NCI-H128 (cell line): ENCODE measurements around the gene C1QL4.
"Not testable (repeated sequence)": the region's sequence is repeated elsewhere in the genome, so short reads cannot be mapped to it uniquely, and the experiment has no call there.

Experiments
- DNase-seq: peaks from one replicate; lab custom pipeline; 2025; ENCODE audit not compliant: unreplicated experiment; lab: John Stamatoyannopoulos, UW

Gene C1QL4

DNA sequence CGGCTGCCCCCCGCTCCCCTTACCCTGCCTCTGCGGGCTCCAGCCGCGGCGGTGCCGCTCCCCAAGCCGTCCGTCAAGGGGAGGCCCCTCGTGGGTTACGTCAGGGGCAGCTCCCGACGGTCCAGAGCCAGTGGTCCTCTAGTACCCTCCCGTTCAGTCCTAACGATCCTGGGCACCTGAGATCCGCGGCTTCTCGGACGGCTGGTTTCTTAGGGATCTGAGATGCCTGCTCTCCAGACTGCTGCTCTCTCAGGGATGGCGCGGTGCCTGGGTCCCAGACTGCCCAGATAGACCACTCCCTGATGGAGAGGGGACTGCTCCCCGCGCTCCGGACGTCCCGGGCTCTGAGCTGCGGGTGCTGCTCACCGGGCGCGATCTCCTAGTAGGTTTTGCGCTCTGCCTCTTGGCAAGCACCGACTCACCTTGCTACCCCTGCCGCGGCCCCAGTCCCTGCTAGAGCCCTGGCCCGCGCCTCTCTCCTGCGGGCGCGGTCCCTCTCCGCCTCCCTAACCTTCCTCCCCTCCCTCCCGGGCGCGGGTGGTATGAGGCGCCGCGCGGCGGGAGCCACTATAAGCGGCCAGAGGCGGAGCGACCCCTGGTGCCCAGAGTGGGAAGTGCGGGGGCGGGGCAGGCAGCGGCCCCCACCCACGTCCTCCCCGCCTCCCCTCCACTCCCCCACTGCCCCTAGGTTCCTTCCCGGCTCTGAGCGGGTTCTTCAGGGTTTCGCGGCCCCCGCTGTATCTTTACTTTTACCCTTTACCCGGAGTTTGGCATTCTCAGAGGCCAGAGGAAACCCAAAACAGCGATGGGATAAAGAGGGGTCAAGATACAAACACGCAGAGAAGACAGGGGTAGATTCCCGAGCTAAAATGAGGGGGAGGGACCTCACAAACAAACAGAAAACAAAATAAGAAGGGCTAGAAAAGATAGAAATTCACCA lies at the start of gene C1QL4:
C1QL4 (minus strand) TSS at position 544 of the 940 bp plus-strand sequence. CDS start 711 bp downstream, outside the sequence.
- DNase-seq, result peak; percentile 67

- DNase-seq, result not testable (repeated sequence)
Measured at GRCh38 chr12:49380184-49380583, 43.2 kb upstream of the C1QL4 start.

- DNase-seq, result no peak
Measured at GRCh38 chr12:49377386-49377785, 40.4 kb upstream of the C1QL4 start.

- DNase-seq, result no peak
Measured at GRCh38 chr12:49375406-49375805, 38.4 kb upstream of the C1QL4 start.

- no peak for DNase-seq
Measured at GRCh38 chr12:49370539-49370938, 33.6 kb upstream of the C1QL4 start.

DNA sequence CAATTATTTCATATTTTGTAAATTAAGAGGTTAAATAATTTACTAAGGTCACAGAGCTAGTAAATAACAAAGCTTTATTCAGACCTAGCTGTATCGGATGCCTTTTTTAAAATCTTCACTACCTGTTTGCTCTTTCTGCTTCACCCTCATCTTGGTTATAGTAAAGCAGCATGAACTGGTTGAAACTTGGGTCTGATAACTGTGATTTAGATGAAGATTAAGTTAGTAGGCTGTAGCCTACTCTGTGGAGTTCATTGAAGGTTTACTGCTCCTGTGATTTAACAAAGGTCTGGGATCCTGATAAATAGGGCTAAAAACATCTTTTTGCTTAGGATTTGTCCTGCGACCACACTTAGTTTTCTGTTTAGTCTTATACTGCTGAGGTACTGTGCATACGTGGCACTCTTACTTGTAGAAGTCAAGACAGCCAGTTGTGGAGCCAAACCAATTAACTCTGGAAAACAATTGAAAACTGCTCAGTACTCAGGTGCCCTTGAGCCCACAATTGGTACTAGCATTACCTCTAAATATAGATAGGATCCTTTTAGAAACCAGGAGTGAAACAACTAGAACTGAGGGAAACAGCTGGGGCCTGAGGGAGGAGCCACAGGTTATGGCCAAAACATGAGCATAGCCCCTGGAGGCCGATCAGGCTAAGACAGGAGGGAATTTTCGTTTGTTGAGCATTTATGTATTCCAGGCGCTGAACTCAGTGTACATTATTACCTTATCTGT lies 32.6 kb upstream of the C1QL4 start:
- DNase-seq, result no peak

- DNase-seq, result no peak
Measured at GRCh38 chr12:49368240-49368600, 31.2 kb upstream of the C1QL4 start.

DNA sequence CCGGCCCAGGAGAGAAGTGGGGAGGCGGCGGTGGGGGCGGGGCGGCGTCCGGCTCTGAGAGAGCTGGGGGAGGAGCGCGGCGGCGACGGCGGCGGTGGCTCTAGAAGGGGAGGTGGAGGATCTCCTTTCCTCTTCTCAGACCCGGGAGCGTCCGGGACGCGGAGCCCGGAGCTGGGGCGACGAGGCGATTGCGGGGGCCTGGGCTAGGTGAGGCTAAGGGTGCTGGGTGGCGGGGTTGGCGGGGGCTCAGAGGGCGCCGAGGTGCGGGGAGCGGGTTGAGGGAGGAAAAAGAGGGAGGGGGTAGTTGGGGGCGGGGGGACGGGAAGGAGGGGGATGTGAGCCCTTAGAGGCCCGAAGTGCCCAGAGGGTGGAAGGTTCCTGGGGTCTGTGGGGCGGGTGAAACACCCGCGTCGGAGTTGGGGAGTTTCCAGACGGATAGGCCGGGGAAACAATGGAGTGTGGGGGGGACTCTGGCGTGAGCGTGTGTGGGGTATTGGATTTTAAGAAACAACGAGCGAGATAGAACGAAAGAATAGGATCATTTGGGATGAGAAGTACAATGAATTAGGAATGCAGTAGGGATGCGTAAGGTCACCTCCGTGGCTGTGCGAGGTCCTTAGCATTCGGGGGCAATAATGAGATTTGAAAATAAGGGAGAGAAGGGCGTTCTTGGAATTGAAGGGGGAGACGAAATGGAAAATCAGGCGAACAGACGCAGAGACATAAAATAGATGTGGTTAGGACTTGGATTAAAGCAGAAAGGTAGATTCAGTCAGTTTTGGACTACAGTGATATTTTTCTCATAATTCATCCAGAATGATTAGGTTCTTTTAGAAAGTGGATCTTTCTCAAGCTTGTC lies 30.6 kb upstream of the C1QL4 start, which contains the start of gene SPATS2:
SPATS2 (plus strand) TSS at position 82 of the 859 bp plus-strand sequence. CDS start 93,551 bp downstream, outside the sequence.
- no peak for DNase-seq

DNA sequence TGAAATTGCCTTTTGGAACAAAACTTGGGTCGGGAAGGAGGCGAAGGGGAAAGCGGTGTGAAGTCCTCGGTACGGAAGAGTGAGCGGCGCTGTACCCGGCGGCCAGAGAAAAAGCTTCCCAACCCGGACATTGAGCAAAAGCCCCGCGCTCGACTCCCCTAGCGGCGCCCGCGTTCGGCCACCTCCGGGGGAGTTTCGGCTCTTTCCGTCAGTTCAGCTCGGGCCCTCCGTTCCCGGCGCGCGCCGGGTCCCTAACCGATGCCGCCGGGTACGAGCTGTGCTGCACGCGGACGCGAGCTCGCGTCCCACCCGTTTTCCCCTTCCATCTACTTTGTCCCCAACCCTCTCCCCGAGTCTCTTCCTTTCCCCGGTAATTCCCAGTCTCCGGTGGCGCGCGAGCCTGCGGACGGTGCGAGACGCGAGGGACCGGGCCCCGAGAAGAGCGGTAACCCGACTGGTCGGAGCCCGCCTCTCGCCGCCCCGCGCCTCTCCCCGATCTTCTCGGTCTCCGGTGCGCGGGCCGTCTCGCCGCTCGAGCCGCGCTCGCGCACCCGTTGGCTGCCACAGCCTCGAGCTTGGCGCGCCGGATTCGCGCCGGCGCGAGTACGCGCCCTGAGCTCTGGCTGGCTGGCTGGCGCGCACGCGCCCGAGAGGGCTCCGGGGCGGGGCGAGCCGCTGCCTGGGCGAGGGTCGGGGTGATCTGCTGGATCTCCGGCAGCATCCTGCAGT lies 29.8 kb upstream of the C1QL4 start:
- peak; percentile 90 for DNase-seq

- no peak for DNase-seq
Measured at GRCh38 chr12:49366096-49366651, 29.2 kb upstream of the C1QL4 start.

GRCh38 chr12:49365542-49365941 lies 28.6 kb upstream of the C1QL4 start:
- DNase-seq, result no peak

GRCh38 chr12:49364989-49365388 lies 28.0 kb upstream of the C1QL4 start:
- DNase-seq, result no peak

GRCh38 chr12:49362077-49362476 lies 25.1 kb upstream of the C1QL4 start:
- no peak for DNase-seq

- no peak for DNase-seq
Measured at GRCh38 chr12:49359671-49360070, 22.7 kb upstream of the C1QL4 start.

- DNase-seq, result peak; percentile 57
Measured at GRCh38 chr12:49358483-49359141, 21.6 kb upstream of the C1QL4 start.

- no peak for DNase-seq
Measured at GRCh38 chr12:49357103-49357678, 20.2 kb upstream of the C1QL4 start.

DNA sequence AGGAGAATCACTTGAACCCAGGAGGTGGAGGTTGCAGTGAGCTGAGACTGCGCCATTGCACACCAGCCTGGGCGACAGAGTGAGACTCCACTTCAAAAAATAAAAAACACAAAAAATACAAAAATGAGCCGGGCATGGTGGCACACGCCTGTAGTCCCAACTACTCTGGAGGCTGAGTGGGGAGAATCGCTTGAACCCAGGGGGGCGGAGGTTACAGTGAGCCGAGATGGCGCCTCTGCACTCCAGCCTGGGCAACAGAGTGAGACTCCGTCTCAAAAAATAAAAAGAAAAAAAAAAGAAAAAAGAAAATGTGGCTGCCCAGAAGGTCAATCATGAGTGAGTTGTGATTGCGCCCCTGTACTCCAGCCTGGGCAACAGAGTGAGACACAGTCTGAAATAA lies 18.9 kb upstream of the C1QL4 start:
- no peak for DNase-seq

DNA sequence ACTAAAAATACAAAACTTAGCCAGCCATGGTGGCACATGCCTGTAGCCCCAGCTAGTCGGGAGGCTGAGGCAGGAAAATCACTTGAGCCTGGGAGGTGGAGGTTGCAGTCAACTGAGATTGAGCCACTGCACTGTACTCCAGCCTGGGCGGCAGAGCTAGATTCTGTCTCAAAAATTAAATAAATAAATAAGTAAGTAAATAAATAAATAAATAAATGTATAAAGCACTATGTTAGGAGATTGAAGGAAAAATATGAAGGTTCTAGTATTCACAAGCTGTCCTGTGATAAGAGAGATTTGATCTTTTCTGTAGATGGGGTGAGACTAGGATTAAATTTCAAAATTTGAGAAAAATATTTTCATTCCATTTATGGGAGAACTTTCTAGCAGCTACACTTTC lies 15.4 kb upstream of the C1QL4 start:
- DNase-seq, result no peak

DNA sequence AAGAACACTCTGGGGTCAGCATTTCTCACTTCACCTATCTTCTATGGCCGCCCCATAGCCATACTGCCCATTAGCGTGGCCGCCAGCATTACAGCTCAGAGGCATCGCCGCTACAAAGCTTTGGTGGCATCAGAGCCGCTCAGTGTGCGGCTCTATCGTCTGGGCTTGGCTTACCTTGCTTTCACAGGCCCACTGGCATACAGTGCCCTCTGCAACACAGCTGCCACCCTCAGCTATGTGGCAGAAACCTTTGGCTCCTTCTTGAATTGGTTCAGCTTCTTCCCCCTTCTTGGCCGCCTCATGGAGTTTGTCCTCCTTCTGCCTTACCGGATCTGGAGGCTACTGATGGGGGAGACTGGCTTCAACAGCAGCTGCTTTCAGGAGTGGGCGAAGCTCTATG lies 12.3 kb upstream of the C1QL4 start:
- DNase-seq, result no peak
